Kidney capillary endothelial cell (primary cell): ENCODE measurements around the gene SPI1.

Experiments
- DNase-seq: peaks from one replicate; pipeline ENCODE4 v3.0.0-alpha.2; 2018; ENCODE audit warnings: low spot score

Gene SPI1

DNA sequence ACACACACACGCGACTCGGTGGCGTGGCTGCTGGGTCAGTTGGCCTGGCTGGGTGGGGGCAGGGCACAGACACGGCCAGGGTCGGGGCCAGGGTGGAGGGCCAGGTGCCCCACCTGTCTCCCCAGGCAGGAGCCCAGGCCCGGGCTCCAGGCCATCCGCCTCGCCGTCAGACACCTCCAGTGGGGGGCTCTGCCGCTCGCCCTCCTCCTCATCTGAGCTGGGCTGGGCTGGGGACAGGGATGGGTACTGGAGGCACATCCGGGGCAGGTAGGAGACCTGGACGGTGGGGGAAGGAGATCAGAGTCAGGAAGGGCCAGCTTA lies 19.7 kb downstream of the SPI1 start:
- no peak for DNase-seq

DNA sequence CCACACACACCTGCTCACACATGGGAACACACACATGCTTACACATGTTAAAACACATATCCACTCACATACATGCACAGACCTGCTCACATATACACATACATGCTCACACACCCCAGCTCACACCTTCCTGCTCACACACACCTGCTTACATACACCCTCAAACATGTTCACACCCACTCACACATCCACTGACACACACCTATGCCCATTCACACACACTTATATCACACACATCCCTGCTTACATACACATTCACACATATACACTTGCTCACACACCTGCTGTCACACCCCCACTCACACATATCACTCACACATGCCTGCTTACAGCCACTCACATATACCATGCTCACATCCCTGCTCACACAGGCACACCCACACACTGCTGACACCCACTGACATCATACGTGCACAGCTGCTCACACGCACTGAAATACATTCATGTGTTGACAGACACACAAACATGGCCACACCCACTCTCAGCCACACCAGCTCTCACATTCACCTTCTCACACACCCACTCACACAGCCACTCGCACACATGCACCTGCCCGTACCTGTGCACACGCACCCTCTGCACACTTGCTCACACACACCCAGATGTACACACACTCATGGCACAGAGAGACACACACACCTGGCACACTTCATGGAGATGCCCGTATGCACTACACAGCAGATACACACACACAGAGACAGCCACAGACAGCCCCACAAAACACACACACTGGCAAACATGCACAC lies 20.2 kb downstream of the SPI1 start:
- DNase-seq: no peak

DNA sequence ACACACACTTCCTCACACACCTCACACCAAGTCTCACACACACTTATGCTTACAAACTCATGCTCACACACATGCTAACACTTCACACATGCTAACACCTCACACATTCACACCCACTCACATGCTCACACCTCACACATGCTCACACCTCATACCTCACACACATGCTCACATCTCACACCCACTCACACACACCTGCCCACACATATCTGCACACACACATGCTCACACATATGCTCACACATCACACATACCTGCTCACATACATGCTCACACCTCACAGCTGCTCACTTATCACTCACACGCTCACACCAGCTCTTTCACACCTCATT lies 21.4 kb downstream of the SPI1 start:
- DNase-seq: no peak

DNA sequence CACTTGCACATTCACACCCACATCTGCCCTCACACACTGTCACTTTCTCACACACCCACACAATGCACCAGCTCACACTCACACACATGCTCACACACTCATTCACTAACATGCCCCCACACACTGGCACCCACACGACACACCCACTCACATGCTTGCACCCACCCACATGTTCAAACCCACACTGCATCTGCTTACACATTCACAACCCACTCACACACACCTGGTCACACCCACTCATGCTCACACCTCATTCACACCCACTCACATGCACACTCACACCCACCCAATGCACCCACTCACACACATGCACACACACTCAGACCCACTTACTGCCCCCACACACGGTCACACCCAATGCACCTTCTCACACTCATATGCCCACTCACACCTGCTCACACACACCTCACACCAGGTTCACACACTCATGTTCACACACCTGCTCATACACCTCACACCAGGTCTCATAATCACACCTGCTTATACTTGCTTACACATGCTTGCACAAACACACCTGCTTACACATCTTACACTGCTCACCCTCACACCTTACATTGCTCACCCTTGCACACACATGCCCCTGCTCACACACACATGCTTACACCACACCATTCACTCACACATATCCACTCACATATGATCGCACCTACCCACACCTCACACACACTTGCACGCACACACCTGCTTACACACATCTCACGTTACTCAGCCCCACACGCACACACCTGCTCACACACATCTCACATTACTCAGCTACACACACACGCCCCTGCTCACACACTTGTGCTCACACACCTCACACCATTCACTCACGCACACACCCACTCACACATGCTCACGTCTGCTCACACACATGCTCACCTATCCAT lies 22.0 kb downstream of the SPI1 start:
- no peak for DNase-seq

DNA sequence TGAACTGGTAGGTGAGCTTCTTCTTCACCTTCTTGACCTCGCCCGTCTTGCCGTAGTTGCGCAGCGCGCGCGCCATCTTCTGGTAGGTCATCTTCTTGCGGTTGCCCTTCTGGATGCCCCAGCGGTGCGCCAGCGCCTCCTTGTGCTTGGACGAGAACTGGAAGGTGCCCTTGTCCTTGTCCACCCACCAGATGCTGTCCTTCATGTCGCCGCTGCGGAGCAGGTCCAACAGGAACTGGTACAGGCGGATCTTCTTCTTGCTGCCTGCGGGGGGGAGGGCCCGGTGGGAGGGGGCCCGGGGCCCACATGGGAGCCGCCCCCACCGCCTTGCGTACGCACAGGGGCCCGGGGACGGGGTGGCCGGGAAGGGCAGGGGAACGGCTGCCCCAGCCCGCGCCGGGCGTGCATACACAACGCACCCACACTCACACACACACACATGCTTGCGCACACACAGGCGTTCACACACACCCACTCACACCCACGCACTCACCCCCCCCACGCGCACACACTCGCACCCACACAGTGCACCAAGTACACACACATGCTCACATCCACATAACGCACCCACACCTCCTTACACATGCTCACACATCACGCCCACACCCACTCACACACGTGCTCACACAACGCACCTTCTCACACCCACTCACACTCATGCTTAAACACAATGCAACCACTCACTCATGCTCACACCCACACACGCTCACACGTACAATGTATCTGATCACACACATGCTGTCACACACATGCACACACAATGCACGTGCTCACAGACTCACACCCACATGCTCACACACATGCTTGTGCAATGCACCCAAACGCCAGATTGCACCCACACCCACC lies 22.8 kb downstream of the SPI1 start:
- DNase-seq: peak; percentile 97

DNA sequence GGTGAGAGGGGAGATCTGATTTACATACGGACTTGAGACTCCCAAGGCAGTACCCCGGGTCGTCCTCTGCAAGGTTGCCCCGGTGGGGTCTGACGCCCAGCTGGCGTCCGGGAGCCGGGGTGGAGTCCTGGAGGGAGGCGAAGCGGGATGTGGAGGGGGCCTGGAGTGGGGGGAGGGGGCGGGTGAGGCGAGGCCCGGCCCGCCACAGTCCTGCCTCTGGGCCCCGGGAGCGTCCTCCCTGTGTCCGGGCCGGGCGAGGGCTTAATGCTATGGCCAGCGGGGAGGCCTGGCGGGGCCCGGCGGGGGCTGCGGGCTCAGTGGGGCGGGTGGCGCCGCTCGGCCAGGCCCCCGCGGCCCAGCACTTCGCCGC lies 23.4 kb downstream of the SPI1 start:
- no peak for DNase-seq

DNA sequence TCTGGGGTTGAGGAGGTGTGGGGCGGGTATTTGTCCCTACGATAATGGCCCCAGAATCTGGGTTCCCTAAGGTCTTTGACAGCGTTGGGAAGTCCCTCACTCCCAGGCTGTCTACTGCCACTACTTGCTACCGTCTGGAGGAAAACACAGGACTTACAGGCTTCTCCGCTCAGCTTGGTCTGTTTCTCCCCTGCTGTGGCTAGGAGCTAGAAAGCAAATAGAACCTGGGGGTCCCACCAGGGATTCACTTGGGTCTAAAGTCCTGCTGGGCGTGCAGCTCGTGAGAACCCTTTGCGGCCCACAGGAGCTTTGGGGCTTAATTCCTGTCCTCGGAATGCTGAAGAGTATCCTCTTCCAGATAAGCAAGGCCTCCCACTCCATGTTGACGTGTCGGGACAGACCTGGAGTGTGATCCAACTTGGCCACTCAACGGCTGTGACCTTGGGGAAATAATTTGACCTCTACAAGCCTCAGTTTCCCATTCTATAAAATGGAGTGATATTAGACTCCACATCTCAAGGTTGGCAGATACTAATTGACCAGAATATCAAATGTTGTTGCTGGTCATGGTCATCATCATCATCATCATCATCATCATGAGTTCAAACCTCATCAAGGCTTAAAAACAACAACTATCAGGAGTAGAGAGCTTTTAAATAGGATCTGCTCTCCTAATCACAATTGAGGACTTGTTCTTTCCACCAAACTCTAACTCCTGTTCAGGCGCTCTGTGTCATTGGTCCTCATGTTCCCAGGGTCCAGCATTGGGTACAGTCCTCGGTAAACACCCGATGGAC lies 24.2 kb downstream of the SPI1 start:
- DNase-seq: no peak

DNA sequence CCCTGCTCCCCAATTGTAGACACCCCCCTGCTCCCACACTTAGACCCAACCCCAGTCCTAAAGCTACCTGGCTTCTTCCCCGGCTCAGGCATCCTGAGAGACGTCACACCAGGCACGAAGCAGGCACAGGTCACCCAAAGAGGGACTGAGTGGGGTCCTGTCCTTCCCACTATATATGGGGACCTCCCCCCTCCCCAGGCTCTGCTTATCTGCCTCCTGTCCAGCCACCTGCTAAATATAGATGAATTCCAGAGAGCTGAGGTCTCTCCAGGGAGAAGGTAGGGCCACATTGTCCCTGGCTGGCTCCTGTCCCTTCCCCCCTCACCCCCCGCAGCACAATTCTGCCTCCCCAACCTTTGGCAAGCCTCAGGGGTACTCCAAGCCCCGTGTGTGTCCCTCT lies 25.8 kb downstream of the SPI1 start, which contains the start of gene MYBPC3:
Gene MYBPC3, minus strand, starts transcription at position 147 of the 400 bp plus-strand sequence. Its CDS starts 55 bp downstream, at position 92.
- no peak for DNase-seq

DNA sequence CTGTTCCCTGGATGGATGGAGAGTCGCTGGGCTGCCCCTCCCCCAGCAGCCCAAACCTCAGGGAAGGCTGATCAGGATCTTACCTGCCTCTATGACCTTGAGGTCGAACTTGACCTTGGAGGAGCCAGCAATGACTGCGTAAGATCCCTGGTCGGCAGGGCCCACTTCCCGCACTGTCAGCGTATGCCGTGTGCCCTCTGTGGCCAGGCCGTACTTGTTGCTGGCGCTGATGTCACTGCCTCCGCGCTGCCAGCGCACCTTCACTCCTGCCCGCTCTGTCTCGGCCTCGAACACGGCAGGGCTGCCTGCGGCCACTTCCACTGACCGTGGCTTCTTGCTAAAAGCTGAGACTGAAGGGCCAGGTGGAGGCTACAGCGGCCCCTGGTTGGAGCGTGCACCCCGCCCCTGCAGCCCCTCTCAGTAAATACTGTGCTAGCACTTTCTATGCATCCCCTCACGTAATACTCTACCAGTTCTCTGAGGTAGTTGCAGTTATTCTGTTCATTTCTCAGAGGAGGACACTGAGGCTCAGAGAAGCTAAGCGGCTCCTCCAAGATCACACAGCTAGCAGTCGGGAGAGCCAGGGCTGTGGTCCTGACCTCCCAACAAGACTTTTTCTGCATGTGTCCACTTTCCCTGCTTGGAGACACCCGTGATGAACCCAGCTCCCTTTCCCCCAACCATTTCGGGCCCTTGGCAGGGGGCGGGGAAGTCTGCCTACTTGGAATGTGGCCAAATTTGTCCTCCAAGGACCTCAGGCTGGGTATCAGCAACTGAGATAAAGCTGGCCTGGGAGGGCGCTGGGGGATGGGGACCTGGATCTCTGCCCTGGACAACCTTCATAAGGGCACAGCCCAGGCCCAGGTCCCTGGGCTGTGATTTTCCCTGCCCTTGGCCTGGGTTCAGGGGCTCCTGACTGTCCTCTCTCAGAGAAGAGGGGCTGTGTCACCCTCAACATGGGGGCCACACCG lies 26.9 kb downstream of the SPI1 start:
- DNase-seq: no peak

DNA sequence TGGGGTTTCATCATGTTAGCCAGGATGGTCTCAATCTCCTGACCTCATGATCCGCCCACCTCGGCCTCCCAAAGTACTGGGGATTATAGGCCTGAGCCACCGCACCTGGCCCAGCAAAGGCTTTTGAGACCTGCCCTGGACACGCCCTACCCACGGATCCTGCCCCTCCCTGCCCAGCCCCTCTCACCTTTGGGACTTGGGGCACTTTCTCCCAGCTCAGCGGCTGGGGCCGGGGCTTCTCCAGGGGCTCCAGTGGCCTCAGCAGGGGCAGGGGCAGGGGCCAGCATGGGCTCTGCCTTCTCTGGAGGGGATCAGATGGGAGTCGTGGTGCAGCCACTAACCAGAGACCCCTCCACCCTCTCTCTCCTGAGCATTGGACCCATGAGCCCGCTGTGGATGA lies 28.0 kb downstream of the SPI1 start:
- no peak for DNase-seq

DNA sequence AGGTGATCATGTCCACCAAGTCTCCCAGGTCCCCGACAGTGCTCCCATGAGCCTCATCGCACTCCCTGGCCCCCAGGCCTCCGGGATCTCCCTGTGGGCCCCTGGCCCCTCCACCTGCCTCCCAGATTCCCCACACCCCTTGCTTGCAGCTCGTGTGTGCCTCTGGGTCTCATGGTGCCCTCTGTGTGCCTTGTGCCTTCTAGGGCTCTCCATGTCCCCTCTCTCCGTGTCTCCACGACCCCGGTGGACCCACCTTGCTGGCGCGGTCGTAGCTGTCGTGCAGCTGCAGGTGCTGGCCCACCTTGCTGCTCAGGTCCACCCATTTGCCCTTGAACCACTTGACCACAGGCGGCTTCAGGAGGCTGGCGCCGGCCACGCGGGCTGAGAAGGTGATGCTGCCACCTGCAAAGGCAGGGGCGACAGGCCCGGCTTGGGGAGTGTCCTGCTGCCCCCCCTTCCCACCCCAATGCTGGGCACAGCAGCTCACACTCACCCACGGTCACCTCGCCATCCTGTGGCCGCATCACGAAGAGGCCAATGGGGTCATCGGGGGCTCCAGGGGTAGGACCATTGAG lies 28.7 kb downstream of the SPI1 start:
- DNase-seq: no peak

DNA sequence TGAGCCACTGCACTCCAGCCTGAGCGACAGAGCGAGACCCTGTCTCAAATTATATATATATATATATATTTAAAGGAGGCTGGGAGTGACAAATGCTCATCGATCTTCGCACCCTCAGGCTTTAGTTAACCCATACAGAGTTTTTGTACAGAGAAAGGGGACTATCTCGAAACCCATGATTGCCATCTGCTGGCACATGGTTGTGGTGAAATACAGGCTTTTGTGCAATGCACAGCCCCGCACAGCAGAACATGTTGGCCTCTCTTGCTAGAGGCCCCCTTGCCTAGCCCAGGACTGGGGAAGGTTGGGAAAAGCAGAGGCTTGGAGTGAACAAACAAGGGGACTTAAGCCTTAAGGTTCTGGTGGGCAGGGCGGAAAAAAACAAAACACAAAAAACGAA lies 29.5 kb downstream of the SPI1 start:
- peak; percentile 17 for DNase-seq

DNA sequence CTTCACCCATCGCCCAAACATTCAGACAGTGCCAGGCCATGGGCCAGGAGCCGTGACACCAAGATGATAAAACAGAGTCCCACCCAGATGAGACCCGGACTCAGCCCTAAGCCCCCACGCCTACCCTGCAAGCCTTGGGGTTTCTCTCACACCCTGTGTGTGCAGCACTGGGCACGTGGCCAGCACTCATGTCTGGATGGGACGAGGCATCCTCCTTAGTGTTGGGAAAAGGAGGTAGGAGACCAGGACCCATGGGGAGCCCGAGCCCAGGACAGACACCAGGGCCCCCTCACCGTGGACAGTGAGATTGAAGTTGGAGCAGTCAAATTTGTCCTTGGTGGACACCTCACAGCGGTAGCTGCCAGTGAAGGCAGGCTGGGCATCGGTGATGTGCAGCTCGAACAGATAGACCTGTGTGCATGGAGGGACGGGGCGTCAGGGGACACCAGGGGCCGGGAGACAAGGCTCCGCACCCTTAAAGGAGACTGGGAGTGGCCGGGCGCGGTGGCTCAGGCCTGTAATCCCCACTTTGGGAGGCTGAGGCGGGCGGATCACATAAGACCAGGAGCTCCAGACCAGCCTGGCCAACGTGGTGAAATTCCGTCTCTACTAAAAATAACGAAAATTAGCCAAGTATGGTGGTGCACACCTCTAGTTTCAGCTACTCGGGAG lies 30.1 kb downstream of the SPI1 start:
- DNase-seq: no peak

DNA sequence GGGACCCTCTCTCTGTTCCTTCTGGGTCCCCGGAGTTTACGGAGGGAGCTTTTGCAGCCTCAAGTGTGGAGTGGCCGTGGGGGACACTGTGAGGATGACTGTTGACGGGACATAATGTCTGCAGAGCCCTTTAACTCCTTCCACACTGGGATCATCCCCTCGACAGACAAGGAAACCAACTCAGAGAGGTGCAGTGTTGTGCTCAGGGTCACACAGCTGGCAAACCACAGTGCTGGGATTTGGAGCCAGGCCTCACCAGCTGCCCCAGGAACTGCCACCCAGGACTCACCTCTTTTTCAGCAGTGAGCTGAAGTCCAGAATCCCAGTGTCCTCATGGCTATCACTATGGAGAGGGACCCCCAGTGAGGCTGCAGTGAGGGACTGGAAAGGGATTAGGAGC lies 31.2 kb downstream of the SPI1 start:
- no peak for DNase-seq

DNA sequence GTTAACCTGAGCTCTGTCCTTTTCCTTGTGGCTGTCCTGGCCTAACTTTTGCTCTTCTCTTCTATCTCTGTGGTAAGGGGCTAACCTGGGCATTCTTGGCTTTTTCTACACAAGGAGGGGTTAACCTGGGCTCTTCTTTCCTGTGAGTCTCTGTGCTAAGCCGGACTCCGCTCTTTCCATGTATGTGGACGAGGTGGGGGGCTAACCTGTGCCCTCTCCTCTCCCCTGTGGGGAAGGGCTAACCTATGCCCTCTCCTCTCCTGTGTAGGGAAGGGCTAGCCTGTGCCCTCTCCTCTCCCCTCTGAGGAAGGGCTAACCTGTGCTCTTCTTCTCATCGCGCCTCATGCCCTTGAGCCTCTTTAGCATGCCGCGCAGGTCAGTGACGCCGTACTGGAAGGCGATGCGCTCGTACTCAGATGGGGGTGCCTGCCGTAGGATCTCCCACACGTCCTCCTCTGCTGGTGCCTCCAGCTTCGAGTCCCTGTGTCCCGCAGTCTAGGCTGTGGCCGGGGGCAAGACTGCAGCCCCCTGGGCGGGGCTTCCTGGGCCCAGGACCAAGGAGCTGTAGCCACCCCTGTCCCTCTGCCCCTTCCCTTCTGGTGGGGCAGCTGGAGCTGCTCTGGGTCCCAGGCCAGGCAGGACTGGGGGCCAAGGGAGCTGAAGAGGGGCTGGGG lies 32.3 kb downstream of the SPI1 start:
- no peak for DNase-seq

DNA sequence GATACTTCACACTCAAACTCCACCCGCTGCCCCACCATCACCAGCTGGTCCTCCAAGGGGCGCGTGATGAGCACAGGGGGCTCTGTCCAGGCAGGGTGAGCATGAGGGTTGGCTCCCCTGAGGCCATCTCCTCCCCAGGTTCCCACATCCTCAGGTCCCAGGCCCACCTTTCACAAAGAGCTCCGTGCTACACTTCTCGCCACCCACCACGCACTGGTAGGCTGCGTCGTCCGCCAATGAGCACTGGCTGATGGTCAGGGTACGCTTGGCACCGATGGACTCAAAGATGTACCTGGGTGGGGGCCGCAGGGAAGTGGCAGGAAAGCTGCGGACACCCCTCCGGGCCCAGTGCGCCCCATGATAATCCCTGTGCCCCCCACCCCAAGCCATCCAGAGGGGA lies 35.5 kb downstream of the SPI1 start:
- no peak for DNase-seq

DNA sequence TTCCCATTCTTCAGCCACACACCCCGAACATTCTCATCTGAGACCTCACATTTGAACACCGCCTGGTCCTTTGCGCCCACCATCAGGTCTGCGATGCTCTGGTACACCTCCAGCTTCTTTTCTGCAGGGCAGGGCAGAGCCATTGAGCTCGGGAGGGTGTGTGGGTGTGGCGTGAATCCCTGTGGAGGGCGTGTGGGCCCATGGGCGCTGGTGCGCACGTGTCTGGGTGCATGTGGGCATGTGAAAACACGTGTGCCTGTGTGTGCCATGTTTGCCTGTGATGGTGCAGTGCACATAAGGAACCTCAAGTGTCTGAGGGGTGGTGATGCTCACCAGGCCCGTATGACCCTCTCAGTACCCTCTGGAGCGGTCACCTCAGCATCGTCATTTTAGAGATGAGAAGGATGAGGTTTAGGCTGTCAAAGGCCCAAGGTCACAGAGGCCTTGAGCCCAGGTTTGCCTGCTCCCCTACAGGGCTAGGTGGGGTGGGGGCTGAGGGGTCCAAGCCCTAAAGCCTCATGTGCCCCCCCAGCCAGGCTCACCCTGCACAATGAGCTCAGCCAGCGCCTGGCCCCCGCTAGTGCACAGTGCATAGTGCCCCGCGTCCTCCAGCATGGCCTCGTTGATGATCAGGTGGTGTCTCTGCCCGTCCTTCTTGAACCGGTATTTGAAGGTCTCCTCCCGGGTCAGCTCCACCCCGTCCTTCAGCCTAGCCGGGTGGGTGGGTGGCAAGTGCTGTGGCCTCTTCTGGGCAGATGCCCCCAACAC lies 36.1 kb downstream of the SPI1 start:
- no peak for DNase-seq

DNA sequence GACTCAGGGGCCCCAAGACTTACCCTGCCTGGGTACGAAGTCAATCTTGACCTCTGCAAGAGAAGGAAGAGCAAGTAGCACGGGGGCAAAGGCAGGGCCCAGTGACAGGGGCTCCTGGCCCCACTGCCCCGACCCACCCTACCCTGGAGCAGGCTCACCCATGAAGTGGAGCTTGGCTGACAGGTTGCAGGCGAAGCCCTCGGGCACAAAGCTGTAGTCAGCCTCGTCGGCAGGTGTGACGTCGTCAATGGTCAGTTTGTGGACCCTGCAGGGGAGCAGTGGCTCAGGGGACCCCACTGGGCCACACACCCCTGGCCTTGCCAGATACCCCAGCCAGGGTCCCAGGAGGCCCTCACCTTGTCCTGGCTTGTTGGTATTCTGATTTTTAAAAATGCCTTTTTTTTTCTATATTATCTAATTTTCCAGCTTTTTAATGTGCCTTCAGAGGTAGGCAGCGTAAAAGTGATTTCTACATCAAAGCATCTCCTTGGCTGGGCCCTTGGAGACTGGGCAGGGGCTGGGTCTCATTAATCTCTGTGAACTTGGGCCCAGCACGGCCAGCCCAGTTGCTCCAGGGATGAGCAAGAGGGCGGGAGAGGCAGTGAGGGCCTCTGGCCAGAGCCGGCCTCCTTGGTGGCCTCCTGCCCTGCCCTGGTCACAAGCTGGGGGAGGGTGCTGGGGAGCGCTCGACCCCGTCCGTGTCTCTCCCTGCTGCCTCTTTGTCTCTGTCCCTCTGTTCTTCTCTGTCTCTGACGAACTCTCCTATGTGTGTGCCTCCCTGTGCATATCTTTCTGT lies 37.2 kb downstream of the SPI1 start:
- no peak for DNase-seq
